ENCODE measurements around the gene MRPL1. TPM values are rescaled to one million over a fixed set of nuclear protein-coding genes. Genes with fewer than 3 reads are reported as not detected.

Gene MRPL1
- total and polyA plus RNA-seq, 2 of the 13 experiments (the other 11 are each of a cell fraction or from before 2014, with no cell fraction given): 23.3 to 61.5 TPM

- no peak overlapping the region for H3K4me3 ChIP-seq (replicated peaks in 1 of 3; ENCODE audit: insufficient read depth in 1 of 3, low read depth in 2 of 3, low read length in 3 of 3)
- peaks cover 1 to 21% of the 10 kb centered on the region in 2 experiments; a peak in 3 of 5 replicates for H3K36me3 ChIP-seq (replicated peaks in 1 of 2; ENCODE audit: control insufficient read depth in 1 of 2, insufficient read depth in 2 of 2, low read length in 2 of 2)
- ATAC-seq: no peak
- H3K9me3 ChIP-seq (ENCODE audit: low read length): no peaks in the 10 kb centered on the region
- TF ChIP-seq KLF9 (CRISPR knock-in tag; IDR thresholded peaks at IDR 0.05; ENCODE audit: low read depth) (no peak), RFX1 (IDR thresholded peaks at IDR 0.05) (peak; percentile 57; the same call in 1 of the 2 replicates), CBX5 (CRISPR knock-in tag; IDR thresholded peaks at IDR 0.05; ENCODE audit: borderline replicate concordance) (no peak), SKIL (CRISPR knock-in tag; IDR thresholded peaks at IDR 0.05; ENCODE audit: borderline replicate concordance) (no peak)
- TF ChIP-seq, protein P1, sequence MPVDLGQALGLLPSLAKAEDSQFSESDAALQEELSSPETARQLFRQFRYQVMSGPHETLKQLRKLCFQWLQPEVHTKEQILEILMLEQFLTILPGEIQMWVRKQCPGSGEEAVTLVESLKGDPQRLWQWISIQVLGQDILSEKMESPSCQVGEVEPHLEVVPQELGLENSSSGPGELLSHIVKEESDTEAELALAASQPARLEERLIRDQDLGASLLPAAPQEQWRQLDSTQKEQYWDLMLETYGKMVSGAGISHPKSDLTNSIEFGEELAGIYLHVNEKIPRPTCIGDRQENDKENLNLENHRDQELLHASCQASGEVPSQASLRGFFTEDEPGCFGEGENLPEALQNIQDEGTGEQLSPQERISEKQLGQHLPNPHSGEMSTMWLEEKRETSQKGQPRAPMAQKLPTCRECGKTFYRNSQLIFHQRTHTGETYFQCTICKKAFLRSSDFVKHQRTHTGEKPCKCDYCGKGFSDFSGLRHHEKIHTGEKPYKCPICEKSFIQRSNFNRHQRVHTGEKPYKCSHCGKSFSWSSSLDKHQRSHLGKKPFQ (CRISPR knock-in tag; IDR thresholded peaks at IDR 0.05; ENCODE audit: insufficient replicate concordance): no peak
- no peak overlapping the region for H3K27ac ChIP-seq (ENCODE audit: extremely low read length, insufficient read depth, low read length)
- intact Hi-C loops (cut with micrococcal nuclease; ENCODE audit: unreplicated experiment) (no loop called here), in situ Hi-C loops (cut with HindIII; ENCODE audit: extremely low pct_ligation_motif_present, low pct_unique_long_range_greater_than_20kb) (no loop called here)
- no peak for DNase-seq (ENCODE audit: low spot score)
- ChIA-PET CTCF (ENCODE audit: low intra/inter-chr PET ratio, low total read pairs) (no interaction called here), POLR2A (no interaction called here)
- 98% methylated on average over 4 of the region's 4 CpGs for WGBS (ENCODE audit: low lambda C conversion rate)
- no peak overlapping the region for H2AFZ ChIP-seq (ENCODE audit: low read length)
- H3K79me2 ChIP-seq (ENCODE audit: insufficient read depth, low read length): peaks cover 44% of the 10 kb centered on the region
- H3K9ac ChIP-seq (ENCODE audit: insufficient read depth, low read depth, low read length): no peak overlapping the region
- no peak for FAIRE-seq
- peaks cover under 1% of the 10 kb centered on the region for H4K20me1 ChIP-seq (ENCODE audit: insufficient read depth, low read length)
- no peak overlapping the region for H3K4me2 ChIP-seq (ENCODE audit: low read depth, low read length)
- peaks cover 46% of the 10 kb centered on the region for H3K4me1 ChIP-seq (ENCODE audit: insufficient read depth, low read length)
- BruUV-seq (replicated peaks): no TSS peak
- no peaks in the 10 kb centered on the region for H3K27me3 ChIP-seq (ENCODE audit: control insufficient read depth in 1 of 2, insufficient read depth in 2 of 2, low read length in 2 of 2)
Observed at GRCh38 chr4:77877167-77877566, 14.5 kb downstream of the MRPL1 start.
